MCF 10A (cell line): ENCODE measurements around the gene POLR2J2. TPM values are rescaled to one million over a fixed set of nuclear protein-coding genes. Genes with fewer than 3 reads are reported as not detected.
"Not testable (repeated sequence)": the region's sequence is repeated elsewhere in the genome, so short reads cannot be mapped to it uniquely, and the experiment has no call there.

Experiments used
- BruUV-seq: library from RNA; stranded (reverse); fragments of 400-500 nt; replicated peaks from 2 replicates; lab custom pipeline; 2021; lab: Mats Ljungman, UMichigan
- CTCF ChIA-PET: fragments of 300-600 bp; sonication (Branson Sonifier 250); formaldehyde crosslinking; extraction: SDS; loops from one replicate; lab custom pipeline; 2021; ENCODE audit warnings: antibody characterized with exemption, inconsistent platforms; lab: Yijun Ruan, JAX
- POLR2A ChIA-PET: fragments of 300-600, 350-650 bp; sonication (Branson Sonifier 250); formaldehyde crosslinking; extraction: SDS; loops from one replicate; lab custom pipeline; 2020; ENCODE audit warnings: antibody characterized with exemption, inconsistent platforms; lab: Yijun Ruan, JAX
- DNase-seq: peaks from one replicate; pipeline ENCODE4 v3.0.0-alpha.2; 2018; ENCODE audit not compliant: unreplicated experiment
- H3K27ac Mint-ChIP-seq: one replicate; pipeline ENCODE4 v1.8.0; 2022; ENCODE audit warnings: mild to moderate bottlenecking, low read depth, mixed read lengths; ENCODE audit not compliant: unreplicated experiment
- H3K27me3 Mint-ChIP-seq: one replicate; pipeline ENCODE4 v1.8.0; 2022; ENCODE audit warnings: mixed read lengths; ENCODE audit not compliant: insufficient read depth, unreplicated experiment
- H3K36me3 Mint-ChIP-seq: one replicate; pipeline ENCODE4 v1.8.0; 2022; ENCODE audit warnings: mild to moderate bottlenecking, moderate library complexity, mixed read lengths; ENCODE audit not compliant: insufficient read depth, unreplicated experiment
- H3K4me1 Mint-ChIP-seq: one replicate; pipeline ENCODE4 v1.8.0; 2022; ENCODE audit warnings: mixed read lengths; ENCODE audit not compliant: insufficient read depth, unreplicated experiment
- H3K4me3 Mint-ChIP-seq: one replicate; pipeline ENCODE4 v1.8.0; 2022; ENCODE audit warnings: mild to moderate bottlenecking, moderate library complexity, mixed read lengths; ENCODE audit not compliant: unreplicated experiment
- H3K9me3 Mint-ChIP-seq: one replicate; pipeline ENCODE4 v1.8.0; 2022; ENCODE audit warnings: mixed read lengths; ENCODE audit not compliant: unreplicated experiment
- intact Hi-C: fragments of 100-400 bp; cut with micrococcal nuclease; formaldehyde crosslinking; loops from 2 replicates; pipeline ENCODE4 v1.14.1; 2022
- total RNA-seq: library from RNA; stranded (reverse); gene quantifications from 2 replicates; pipeline ENCODE4 v1.2.3, GENCODE V29; 2022

The POLR2J2 gene
- total RNA-seq, 1 experiment from 2014 or later, result 10.1 TPM

DNA sequence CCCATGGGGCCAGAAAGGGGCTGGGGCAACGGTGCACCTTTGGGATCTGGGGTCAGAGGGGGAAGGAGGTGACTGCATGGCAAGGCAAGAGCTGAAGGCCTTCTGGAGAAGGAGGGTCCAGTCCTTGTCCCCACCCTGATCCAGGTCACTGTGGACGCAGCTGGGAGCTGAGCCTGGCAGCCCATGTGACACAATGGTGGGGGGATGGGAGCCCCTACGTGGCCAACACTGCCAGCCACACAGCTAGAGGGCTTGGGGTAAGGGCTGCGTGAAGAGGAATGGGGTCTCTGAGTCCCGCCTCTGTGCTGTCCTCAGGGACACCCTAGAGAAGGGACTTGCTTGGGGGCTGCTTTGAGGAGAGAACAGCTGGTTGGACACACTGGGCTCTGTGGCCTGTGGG is 9.3 kb upstream of the POLR2J2 start:
- BruUV-seq, H3K4me3 Mint-ChIP-seq: not testable (repeated sequence)

DNA sequence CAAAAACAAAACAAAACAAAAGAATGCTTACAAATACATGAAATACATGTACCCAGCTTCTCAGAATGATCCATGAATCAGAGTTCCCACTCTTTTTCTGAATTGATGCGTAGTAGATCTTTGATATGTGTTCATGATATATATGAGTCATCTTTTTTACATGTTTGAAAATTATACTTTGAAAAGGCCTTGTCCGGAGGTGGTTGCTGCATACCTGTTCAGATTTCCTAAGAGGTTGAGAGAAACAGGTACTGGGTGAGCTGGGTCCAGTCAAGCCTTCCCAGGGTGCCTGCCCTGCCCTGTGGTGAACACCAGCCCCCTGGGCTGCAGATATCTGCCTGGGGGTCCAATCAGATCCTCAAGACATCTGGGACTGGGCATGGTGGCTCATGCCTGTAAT is 4.1 kb upstream of the POLR2J2 start:
- H3K27me3 Mint-ChIP-seq, intact Hi-C loops: not testable (repeated sequence)

More for the DNA sequence above, 9.3 kb upstream of the POLR2J2 start:
- H3K27ac Mint-ChIP-seq, CTCF ChIA-PET, intact Hi-C loops, H3K9me3 Mint-ChIP-seq, H3K4me1 Mint-ChIP-seq, POLR2A ChIA-PET, DNase-seq, H3K36me3 Mint-ChIP-seq, H3K27me3 Mint-ChIP-seq: not testable (repeated sequence)

GRCh38 chr7:102673447-102674067 is 2.1 kb upstream of the POLR2J2 start:
- BruUV-seq, H3K4me1 Mint-ChIP-seq, POLR2A ChIA-PET: not testable (repeated sequence)

More for the DNA sequence above, 4.1 kb upstream of the POLR2J2 start:
- H3K9me3 Mint-ChIP-seq, POLR2A ChIA-PET, H3K4me1 Mint-ChIP-seq, DNase-seq, CTCF ChIA-PET, H3K27ac Mint-ChIP-seq, BruUV-seq, H3K4me3 Mint-ChIP-seq, H3K36me3 Mint-ChIP-seq: not testable (repeated sequence)

DNA sequence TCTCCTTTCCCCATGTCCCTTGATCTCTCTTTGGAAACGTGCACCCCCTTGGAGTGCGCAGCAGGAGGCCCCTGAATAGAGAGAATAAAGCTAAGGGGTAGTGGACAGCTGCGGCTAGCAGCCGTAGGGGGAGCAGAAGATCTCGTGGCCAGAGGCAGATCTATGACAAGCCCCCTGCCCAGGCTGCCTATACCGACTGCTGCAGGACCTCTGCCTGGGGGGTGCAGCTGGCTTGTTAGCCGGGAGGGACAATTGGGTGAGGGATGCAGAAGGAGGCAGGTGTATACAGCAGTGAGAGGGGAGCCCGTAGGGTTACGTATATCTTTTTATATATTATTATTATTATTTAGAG is 469 bp upstream of the POLR2J2 start:
- H3K4me3 Mint-ChIP-seq, H3K9me3 Mint-ChIP-seq, H3K27me3 Mint-ChIP-seq, H3K27ac Mint-ChIP-seq, POLR2A ChIA-PET, CTCF ChIA-PET, H3K4me1 Mint-ChIP-seq, intact Hi-C loops, H3K36me3 Mint-ChIP-seq, BruUV-seq, DNase-seq: not testable (repeated sequence)

More at GRCh38 chr7:102673447-102674067, 2.1 kb upstream of the POLR2J2 start:
- H3K36me3 Mint-ChIP-seq, intact Hi-C loops, DNase-seq, H3K27me3 Mint-ChIP-seq, H3K4me3 Mint-ChIP-seq, H3K27ac Mint-ChIP-seq, H3K9me3 Mint-ChIP-seq, CTCF ChIA-PET: not testable (repeated sequence)

DNA sequence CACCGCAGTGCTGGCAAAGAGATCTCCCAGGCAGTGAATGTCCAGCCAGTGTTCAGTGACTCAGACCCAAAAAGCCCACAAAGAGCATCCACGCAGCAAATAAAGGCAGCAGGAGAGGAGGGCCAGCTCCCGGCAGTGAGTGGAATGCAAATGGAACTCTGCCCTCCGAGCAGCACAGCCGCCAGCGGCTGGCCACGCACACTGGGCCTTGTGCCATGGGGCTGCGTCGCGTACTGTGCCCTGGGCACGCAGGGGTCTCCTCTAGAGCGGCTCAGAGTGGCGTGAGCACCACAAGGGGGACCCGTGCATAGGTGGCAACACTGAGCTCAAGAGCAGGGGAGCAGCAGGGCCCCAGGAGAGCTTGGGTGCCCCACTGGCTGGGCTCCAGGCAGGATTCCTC is 3.9 kb downstream of the POLR2J2 start:
- intact Hi-C loops, H3K36me3 Mint-ChIP-seq, H3K27ac Mint-ChIP-seq, BruUV-seq, H3K4me3 Mint-ChIP-seq, POLR2A ChIA-PET, DNase-seq, CTCF ChIA-PET, H3K4me1 Mint-ChIP-seq, H3K27me3 Mint-ChIP-seq, H3K9me3 Mint-ChIP-seq: not testable (repeated sequence)

- POLR2A ChIA-PET, H3K27me3 Mint-ChIP-seq, H3K4me1 Mint-ChIP-seq, intact Hi-C loops, H3K4me3 Mint-ChIP-seq, H3K9me3 Mint-ChIP-seq, H3K27ac Mint-ChIP-seq, BruUV-seq, H3K36me3 Mint-ChIP-seq, CTCF ChIA-PET, DNase-seq: not testable (repeated sequence)
Observed at GRCh38 chr7:102666850-102667249, 4.6 kb downstream of the POLR2J2 start.

- H3K4me3 Mint-ChIP-seq, H3K27me3 Mint-ChIP-seq, CTCF ChIA-PET, POLR2A ChIA-PET, H3K9me3 Mint-ChIP-seq, H3K36me3 Mint-ChIP-seq, H3K27ac Mint-ChIP-seq, DNase-seq, intact Hi-C loops, BruUV-seq, H3K4me1 Mint-ChIP-seq: not testable (repeated sequence)
Observed at GRCh38 chr7:102664765-102665164, 6.7 kb downstream of the POLR2J2 start.

DNA sequence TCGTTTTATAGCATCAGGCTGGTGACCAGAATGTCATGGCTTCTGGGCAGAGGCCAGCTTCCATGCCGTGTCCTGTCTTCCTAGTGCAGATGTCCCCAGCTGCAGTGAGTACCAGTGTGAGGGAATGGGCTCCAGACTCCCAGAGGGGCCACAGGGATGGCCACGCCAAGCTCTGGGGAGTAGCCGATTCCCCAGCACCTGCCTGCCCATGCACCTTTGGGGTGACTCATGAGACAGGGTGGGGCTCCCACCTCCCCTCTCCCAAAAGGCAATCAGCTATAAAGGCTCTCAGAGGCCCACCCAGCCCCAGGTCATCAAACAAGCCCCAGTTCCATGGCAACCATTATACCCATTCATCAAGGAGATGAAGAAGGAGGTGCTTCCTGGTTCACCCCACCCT is 21.5 kb downstream of the POLR2J2 start, which contains the start of gene SPDYE2B:
Gene SPDYE2B (plus strand): TSS at position 396 of the 400 bp plus-strand sequence. CDS start 2,030 bp downstream, outside the sequence.
- POLR2A ChIA-PET, H3K27ac Mint-ChIP-seq, CTCF ChIA-PET, DNase-seq, intact Hi-C loops, BruUV-seq, H3K4me1 Mint-ChIP-seq, H3K27me3 Mint-ChIP-seq, H3K9me3 Mint-ChIP-seq, H3K4me3 Mint-ChIP-seq, H3K36me3 Mint-ChIP-seq: not testable (repeated sequence)

GRCh38 chr7:102647813-102648212 is 23.6 kb downstream of the POLR2J2 start:
- DNase-seq, POLR2A ChIA-PET, H3K9me3 Mint-ChIP-seq, H3K36me3 Mint-ChIP-seq, BruUV-seq, CTCF ChIA-PET, H3K27ac Mint-ChIP-seq, intact Hi-C loops, H3K27me3 Mint-ChIP-seq, H3K4me1 Mint-ChIP-seq, H3K4me3 Mint-ChIP-seq: not testable (repeated sequence)
